PC-9 (cell line): ENCODE measurements around the gene FOXN4.

Source experiments
- CTCF ChIP-seq: fragments of 200-600 bp; sonication (generic); conservative IDR thresholded peaks from 2 replicates; pipeline ENCODE4 v1.6.1; 2017; ENCODE audit warnings: mixed run types, antibody characterized with exemption, mild to moderate bottlenecking, moderate library complexity
- EZH2 ChIP-seq: fragments of 200-600 bp; sonication (generic); IDR thresholded peaks from 2 replicates; pipeline ENCODE4 v1.8.0; 2017; ENCODE audit warnings: antibody characterized with exemption, low read depth

GRCh38 chr12:109358154-109358869 is 49.2 kb upstream of the FOXN4 start:
- TF ChIP-seq CTCF = no peak
- TF ChIP-seq EZH2 = no peak
